ENCODE measurements around the gene IL37.

GRCh38 chr2:112877423-112877822 is 33.5 kb upstream of the IL37 start:
- TF ChIP-seq CTCF (conservative IDR thresholded peaks at IDR 0.05; ENCODE audit: low read depth in 2 of 2) (no peak), EZH2 (IDR thresholded peaks at IDR 0.05; ENCODE audit: low read depth, unreplicated experiment) (no peak)
